Ishikawa (cell line): Measurements from ENCODE around the gene TFCP2L1.

Experiments
- CEBPB ChIP-seq: IDR thresholded peaks from 2 replicates; pipeline ENCODE4 v1.6.1; 2012
- CREB1 ChIP-seq: IDR thresholded peaks from 2 replicates; pipeline ENCODE4 v1.6.1; 2012; ENCODE audit warnings: low read depth
- EGR1 ChIP-seq: IDR thresholded peaks from 2 replicates; pipeline ENCODE4 v1.6.1; 2012
- EP300 ChIP-seq: IDR thresholded peaks from 2 replicates; pipeline ENCODE4 v1.6.1; 2012; ENCODE audit warnings: borderline replicate concordance
- MAX ChIP-seq: IDR thresholded peaks from 2 replicates; pipeline ENCODE4 v1.6.1; 2012
- RAD21 ChIP-seq: IDR thresholded peaks from 2 replicates; pipeline ENCODE4 v1.6.1; 2012; ENCODE audit warnings: low read depth
- REST ChIP-seq: IDR thresholded peaks from 2 replicates; pipeline ENCODE4 v1.6.1; 2012; ENCODE audit warnings: low read depth, mild to moderate bottlenecking
- TEAD4 ChIP-seq: IDR thresholded peaks from 2 replicates; pipeline ENCODE4 v1.6.1; 2012

GRCh38 chr2:121255358-121255757 is 29.6 kb downstream of the TFCP2L1 start:
- TF ChIP-seq MAX (no peak), EP300 (no peak), REST (no peak), CREB1 (no peak), TEAD4 (no peak), CEBPB (no peak), RAD21 (no peak), EGR1 (no peak)
